Activated naive CD8-positive, alpha-beta T cell (primary cell): ENCODE measurements around the gene CD44.

Experiments used
- H3K27ac Mint-ChIP-seq: one replicate; pipeline ENCODE4 v1.8.0; 2021; ENCODE audit warnings: mixed read lengths
- H3K27me3 Mint-ChIP-seq: one replicate; pipeline ENCODE4 v1.8.0; 2021; ENCODE audit warnings: mixed read lengths
- H3K36me3 Mint-ChIP-seq: one replicate; pipeline ENCODE4 v1.8.0; 2021; ENCODE audit warnings: mixed read lengths
- H3K4me1 Mint-ChIP-seq: one replicate; pipeline ENCODE4 v1.8.0; 2021; ENCODE audit warnings: low read depth, mixed read lengths
- H3K4me3 Mint-ChIP-seq: one replicate; pipeline ENCODE4 v1.8.0; 2021; ENCODE audit warnings: mild to moderate bottlenecking, mixed read lengths
- H3K9me3 Mint-ChIP-seq: one replicate; pipeline ENCODE4 v1.8.0; 2021; ENCODE audit warnings: low read depth, mixed read lengths

CD44 gene

DNA sequence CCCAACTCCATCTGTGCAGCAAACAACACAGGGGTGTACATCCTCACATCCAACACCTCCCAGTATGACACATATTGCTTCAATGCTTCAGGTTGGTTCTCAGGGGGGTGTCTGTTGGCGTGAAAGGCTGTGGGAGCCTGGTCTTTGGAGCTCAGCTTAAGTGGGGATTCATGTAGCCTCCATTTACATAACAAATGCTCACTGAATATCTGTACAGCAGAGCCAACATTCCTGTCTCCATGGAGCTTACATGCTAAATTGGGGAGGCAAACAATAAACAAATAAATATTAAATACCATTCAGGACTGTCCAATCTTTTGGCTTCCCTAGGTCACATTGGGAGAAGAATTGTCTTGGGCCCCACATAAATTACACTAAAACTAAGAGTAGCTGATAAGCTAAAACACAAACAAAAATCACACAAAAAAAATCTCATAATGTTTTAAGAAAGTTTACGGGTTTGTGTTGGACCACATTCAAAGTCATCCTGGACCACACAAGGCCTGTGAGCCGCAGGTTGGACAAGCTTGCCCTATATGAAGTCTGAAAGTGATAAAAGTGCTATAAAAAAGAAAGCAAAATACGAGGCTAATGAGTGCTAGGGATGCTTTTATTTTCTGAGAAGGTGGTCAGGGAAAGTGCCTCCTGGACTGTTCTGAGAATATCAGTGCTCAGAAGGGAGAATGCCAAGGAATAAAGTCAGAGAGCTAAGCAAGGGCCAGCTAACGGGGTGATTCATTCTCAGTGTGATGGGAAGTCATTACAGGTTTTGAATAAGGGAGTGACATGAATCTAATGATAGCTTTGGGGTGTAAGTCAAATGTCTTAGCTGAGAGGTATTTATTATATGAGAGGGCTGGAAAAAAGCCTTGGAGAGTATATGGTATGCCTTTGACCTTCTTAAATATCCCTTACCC lies 41.6 kb downstream of the CD44 start:
- Mint-ChIP-seq H3K9me3 (peaks cover 3% of the 10 kb centered on the region), H3K4me3 (peak overlapping the region; percentile 80), H3K36me3 (peaks cover 54% of the 10 kb centered on the region), H3K27me3 (no peaks in the 10 kb centered on the region), H3K27ac (peak overlapping the region; percentile 96), H3K4me1 (peaks cover 87% of the 10 kb centered on the region)

GRCh38 chr11:35182317-35182939 lies 43.5 kb downstream of the CD44 start:
- Mint-ChIP-seq H3K9me3 (peaks cover 3% of the 10 kb centered on the region), H3K36me3 (peaks cover 52% of the 10 kb centered on the region), H3K4me3 (peak overlapping the region; percentile 68), H3K27ac (peak overlapping the region; percentile 93), H3K27me3 (no peaks in the 10 kb centered on the region), H3K4me1 (peaks cover 85% of the 10 kb centered on the region)

DNA sequence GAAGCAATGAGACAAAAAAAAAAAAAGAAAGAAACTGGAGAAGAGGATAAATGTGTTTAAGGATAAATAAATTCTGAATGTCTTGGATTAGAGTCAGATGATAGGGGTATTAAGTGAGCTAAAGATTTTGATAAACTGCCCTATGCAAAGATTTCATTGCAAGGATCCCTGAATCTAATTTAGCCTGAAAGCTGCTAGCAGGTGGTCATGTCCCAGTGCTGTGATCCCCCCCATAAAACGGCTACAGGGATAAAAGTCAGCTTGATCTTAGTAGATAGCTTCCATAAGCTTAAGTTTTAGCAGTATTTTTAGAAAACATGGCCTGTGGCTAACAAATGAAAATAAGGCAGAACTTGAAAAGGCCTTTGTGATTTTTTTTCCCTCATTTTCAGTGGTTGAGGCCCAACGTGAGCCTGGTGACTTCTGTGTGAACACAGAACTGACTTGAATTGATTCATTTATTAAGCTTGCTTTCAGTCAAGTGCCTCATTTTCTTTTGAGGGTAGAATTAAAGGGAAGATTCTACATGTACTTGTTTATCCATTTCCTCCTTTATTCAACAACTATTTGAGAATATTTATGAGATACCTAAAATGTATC lies 44.5 kb downstream of the CD44 start:
- Mint-ChIP-seq H3K36me3 (peaks cover 55% of the 10 kb centered on the region), H3K27ac (peak overlapping the region; percentile 93), H3K4me3 (peak overlapping the region; percentile 68), H3K9me3 (peaks cover 3% of the 10 kb centered on the region), H3K27me3 (no peaks in the 10 kb centered on the region), H3K4me1 (peaks cover 84% of the 10 kb centered on the region)

DNA sequence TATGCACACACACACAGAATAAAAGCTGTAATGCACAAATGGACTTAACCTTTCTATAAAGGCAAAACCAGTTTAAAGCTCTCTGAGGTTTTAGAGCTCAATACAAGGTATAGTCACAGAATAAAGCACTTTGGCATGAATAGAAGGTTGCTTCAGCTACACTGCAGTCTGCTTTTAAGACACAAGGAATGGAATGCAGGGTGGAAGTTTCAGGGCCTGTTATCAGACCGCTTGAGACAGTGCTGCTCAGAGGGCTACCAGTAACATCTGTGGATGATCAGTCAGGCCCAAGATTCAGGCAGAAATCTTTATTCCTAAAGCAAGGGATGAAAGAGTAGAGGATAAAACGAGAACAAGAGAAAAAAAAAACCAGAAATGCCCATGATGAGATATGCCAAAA lies 46.7 kb downstream of the CD44 start:
- Mint-ChIP-seq H3K27me3 (no peaks in the 10 kb centered on the region), H3K36me3 (peaks cover 60% of the 10 kb centered on the region), H3K27ac (peak overlapping the region; percentile 86), H3K4me3 (peak overlapping the region; percentile 65), H3K9me3 (peaks cover 3% of the 10 kb centered on the region), H3K4me1 (peaks cover 79% of the 10 kb centered on the region)

DNA sequence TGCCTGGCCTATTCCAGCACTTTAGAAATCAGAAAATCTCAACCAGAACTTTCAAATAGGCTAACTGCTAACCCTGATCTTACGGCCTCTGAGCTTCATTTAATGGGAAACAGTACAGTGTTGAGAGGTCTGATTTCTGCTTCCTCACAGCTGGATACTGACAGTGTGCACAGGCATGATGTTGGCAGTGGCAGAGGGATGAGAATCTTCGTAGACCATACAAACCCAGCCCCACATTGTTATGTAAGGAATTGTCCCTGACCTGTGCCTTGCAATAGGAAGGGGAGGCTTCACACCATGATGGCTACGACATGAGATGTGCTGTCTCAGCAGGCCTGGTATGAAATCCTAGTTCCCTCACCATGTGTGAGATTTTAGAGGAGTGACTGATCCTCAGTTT lies 49.0 kb downstream of the CD44 start:
- H3K9me3 Mint-ChIP-seq = no peaks in the 10 kb centered on the region
- no peaks in the 10 kb centered on the region for H3K27me3 Mint-ChIP-seq
- H3K4me3 Mint-ChIP-seq = no peak overlapping the region
- H3K4me1 Mint-ChIP-seq = peaks cover 84% of the 10 kb centered on the region
- peaks cover 54% of the 10 kb centered on the region for H3K36me3 Mint-ChIP-seq
- peak overlapping the region; percentile 73 for H3K27ac Mint-ChIP-seq

GRCh38 chr11:35190804-35191348 lies 51.9 kb downstream of the CD44 start:
- Mint-ChIP-seq H3K4me3 (no peak overlapping the region), H3K27me3 (no peaks in the 10 kb centered on the region), H3K9me3 (no peaks in the 10 kb centered on the region), H3K36me3 (peaks cover 55% of the 10 kb centered on the region), H3K27ac (peak overlapping the region; percentile 74), H3K4me1 (peaks cover 88% of the 10 kb centered on the region)

GRCh38 chr11:35192347-35192746 lies 53.4 kb downstream of the CD44 start:
- Mint-ChIP-seq H3K9me3 (no peaks in the 10 kb centered on the region), H3K4me1 (peaks cover 91% of the 10 kb centered on the region), H3K4me3 (no peak overlapping the region), H3K27me3 (no peaks in the 10 kb centered on the region), H3K36me3 (peaks cover 63% of the 10 kb centered on the region), H3K27ac (peak overlapping the region; percentile 41)

DNA sequence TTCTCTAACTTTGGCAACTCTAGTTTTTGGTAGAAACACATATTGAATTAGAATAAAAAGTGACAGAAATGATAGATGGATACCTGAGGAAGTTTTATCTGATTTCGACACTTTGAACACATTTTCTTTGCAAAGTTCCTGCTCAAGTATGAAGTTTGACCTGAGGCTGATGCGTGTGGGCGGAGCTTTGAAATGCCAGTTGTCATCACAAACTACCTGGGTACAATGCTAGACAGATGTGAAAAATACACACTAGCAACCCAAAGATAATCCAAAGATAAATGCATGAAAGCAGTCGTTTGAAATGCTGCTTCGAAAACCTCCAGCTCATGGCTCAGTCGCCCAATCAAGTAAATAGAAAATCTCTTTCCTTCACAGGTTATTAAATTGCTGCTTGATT lies 54.8 kb downstream of the CD44 start:
- Mint-ChIP-seq H3K9me3 (no peaks in the 10 kb centered on the region), H3K4me1 (peaks cover 95% of the 10 kb centered on the region), H3K27ac (peak overlapping the region; percentile 78), H3K36me3 (peaks cover 68% of the 10 kb centered on the region), H3K4me3 (no peak overlapping the region), H3K27me3 (no peaks in the 10 kb centered on the region)

DNA sequence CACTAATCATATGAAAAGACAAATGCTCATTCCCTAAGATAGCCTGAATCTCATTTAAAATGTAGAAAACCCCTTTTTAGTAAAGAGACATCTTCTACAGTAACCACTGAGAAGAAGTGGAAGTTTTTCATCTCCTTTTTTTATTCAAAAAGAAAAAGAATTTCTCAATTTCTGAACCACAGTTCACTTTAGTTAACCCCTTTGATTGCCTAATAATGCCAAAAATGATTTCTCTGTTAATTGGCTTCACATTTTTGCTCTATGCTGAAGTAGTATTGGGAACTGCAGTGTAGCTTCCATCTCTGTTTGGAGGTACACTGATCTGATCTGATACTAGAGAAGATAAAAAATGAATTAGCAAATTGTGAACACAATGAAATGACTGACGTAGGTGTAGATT lies 58.3 kb downstream of the CD44 start:
- Mint-ChIP-seq H3K27ac (peak overlapping the region; percentile 75), H3K27me3 (no peaks in the 10 kb centered on the region), H3K4me3 (no peak overlapping the region), H3K36me3 (peaks cover 60% of the 10 kb centered on the region), H3K9me3 (no peaks in the 10 kb centered on the region), H3K4me1 (peaks cover 81% of the 10 kb centered on the region)

GRCh38 chr11:35200811-35201341 lies 61.9 kb downstream of the CD44 start:
- H3K36me3 Mint-ChIP-seq = peaks cover 65% of the 10 kb centered on the region
- H3K4me3 Mint-ChIP-seq = no peak overlapping the region
- H3K27me3 Mint-ChIP-seq = no peaks in the 10 kb centered on the region
- H3K27ac Mint-ChIP-seq = peak overlapping the region; percentile 34
- no peaks in the 10 kb centered on the region for H3K9me3 Mint-ChIP-seq
- peaks cover 76% of the 10 kb centered on the region for H3K4me1 Mint-ChIP-seq

DNA sequence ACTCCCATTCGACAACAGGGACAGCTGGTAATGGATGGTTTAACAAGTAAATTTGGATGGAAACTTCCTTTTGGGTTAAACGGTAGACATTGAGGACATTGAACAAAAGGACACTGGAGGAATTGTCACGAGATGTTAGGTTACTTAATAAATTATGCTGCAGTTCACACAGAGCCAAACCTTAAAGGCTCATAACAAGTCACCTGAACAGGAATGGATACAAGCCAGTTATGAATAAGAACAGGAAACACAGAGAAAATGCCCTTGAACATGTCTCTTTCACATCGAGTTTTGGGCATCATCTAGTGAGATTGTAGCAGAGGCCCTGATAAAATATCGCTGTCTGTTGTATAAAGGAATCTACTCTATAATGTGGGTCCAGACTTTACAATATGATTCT lies 65.6 kb downstream of the CD44 start:
- peaks cover 76% of the 10 kb centered on the region for H3K36me3 Mint-ChIP-seq
- no peak overlapping the region for H3K4me3 Mint-ChIP-seq
- H3K9me3 Mint-ChIP-seq = peaks cover 4% of the 10 kb centered on the region
- H3K4me1 Mint-ChIP-seq = peaks cover 72% of the 10 kb centered on the region
- H3K27ac Mint-ChIP-seq = peak overlapping the region; percentile 68
- H3K27me3 Mint-ChIP-seq = no peaks in the 10 kb centered on the region

DNA sequence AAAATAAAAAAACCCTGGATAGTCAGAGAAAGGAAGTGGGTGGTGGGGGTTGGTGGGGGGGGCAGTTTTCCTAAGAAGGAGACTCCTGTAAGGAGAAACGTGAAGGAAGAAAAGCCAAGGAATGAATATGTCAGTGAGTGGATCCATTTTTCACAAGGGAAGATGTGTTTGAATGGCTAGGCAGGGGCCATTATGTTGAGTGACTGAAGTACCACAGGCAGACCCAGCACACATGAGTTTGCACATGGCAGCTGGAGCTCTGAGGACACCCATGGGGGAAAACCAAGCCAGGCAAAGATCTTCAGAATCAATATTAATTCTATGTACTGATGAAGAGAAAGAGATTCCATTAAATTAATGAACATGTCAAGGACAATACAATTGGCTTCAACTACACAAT lies 67.6 kb downstream of the CD44 start:
- H3K9me3 Mint-ChIP-seq = peaks cover 4% of the 10 kb centered on the region
- no peak overlapping the region for H3K4me3 Mint-ChIP-seq
- peaks cover 70% of the 10 kb centered on the region for H3K4me1 Mint-ChIP-seq
- H3K36me3 Mint-ChIP-seq = peaks cover 84% of the 10 kb centered on the region
- H3K27me3 Mint-ChIP-seq = no peaks in the 10 kb centered on the region
- H3K27ac Mint-ChIP-seq = peak overlapping the region; percentile 78

GRCh38 chr11:35207471-35208403 lies 68.8 kb downstream of the CD44 start:
- Mint-ChIP-seq H3K4me1 (peaks cover 66% of the 10 kb centered on the region), H3K27me3 (no peaks in the 10 kb centered on the region), H3K27ac (peak overlapping the region; percentile 24), H3K9me3 (peaks cover 4% of the 10 kb centered on the region), H3K4me3 (no peak overlapping the region), H3K36me3 (peaks cover 80% of the 10 kb centered on the region)

DNA sequence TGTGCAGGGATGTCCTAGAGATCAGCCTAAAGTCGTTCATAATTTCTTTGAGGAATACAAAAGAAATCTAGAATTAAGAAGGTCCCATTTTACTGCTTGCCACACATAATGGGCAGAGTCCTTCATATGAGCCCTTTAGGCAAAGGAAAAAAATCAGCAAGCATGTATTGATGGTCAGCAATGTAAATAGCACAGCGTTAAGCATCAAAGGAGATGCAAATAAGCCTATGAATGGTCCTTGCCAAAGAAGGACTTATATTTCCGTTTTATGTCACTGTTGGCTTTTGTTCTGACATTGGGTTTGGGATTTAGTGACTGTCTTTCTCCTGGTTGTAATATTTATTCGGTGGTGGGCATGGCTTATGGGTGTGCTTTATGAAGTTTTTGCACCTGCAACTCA lies 69.8 kb downstream of the CD44 start:
- Mint-ChIP-seq H3K4me3 (no peak overlapping the region), H3K27me3 (no peaks in the 10 kb centered on the region), H3K27ac (peak overlapping the region; percentile 66), H3K36me3 (peaks cover 77% of the 10 kb centered on the region), H3K4me1 (peaks cover 66% of the 10 kb centered on the region), H3K9me3 (peaks cover 4% of the 10 kb centered on the region)
